ENCODE data around the gene MYH9.

DNA sequence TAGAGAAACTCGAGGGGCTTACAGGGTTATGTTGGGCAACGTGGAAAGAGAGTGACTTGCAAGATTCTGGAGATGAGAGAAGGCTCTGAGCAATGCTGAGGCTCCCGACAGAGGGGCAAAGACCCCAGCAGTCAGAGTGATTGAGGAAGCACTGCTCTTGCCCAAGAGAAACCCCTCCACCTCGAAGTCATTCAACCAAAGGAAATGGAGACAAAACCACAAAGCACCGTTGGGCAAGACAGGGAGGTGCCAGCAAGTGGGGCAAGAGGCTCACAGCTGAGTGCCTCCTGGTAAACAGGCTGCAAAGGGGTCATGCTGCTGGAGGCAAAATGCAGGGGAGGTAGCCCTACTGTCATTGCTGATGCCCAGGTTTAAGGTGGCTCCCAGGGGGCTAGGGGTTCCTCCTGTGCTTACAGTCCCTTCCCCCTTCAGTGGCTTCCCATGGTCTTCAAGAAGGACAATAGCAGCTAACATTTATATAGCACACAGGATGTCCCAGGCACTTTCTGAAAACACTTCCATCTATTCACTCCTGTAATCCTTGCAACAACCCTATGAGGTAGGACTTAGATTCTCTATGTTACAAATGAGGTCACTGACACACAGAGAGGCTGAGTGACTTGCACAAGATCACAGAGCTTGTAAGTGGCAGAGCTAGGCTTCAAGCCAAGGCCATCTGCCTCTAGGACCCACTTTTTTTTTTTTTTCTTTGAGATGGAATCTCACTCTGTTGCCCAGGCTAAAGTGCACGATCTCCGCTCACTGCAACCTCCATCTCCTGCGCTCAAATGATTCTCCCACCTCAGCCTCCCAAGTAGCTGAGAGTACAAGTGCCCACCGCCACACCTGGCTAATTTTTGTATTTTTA lies 18.1 kb upstream of the MYH9 start:
- TF ChIP-seq, protein P1, sequence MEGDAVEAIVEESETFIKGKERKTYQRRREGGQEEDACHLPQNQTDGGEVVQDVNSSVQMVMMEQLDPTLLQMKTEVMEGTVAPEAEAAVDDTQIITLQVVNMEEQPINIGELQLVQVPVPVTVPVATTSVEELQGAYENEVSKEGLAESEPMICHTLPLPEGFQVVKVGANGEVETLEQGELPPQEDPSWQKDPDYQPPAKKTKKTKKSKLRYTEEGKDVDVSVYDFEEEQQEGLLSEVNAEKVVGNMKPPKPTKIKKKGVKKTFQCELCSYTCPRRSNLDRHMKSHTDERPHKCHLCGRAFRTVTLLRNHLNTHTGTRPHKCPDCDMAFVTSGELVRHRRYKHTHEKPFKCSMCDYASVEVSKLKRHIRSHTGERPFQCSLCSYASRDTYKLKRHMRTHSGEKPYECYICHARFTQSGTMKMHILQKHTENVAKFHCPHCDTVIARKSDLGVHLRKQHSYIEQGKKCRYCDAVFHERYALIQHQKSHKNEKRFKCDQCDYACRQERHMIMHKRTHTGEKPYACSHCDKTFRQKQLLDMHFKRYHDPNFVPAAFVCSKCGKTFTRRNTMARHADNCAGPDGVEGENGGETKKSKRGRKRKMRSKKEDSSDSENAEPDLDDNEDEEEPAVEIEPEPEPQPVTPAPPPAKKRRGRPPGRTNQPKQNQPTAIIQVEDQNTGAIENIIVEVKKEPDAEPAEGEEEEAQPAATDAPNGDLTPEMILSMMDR (IDR thresholded peaks at IDR 0.05; ENCODE audit: low read length) = peak; percentile 52; the same call in 1 of the 2 replicates
- no peak for TF ChIP-seq EZH2 (IDR thresholded peaks at IDR 0.05; ENCODE audit: borderline replicate concordance, low read length)

Data from OCI-LY1 (cell line).